CD14-positive monocyte (primary cell): ENCODE data around the gene ADAT3. TPM values are rescaled to one million over a fixed set of nuclear protein-coding genes. Genes with fewer than 3 reads are reported as not detected.
A peak's percentile ranks its signal among the peaks of the same experiment; 100 is the strongest.
"Not testable (repeated sequence)": the region's sequence is repeated elsewhere in the genome, so short reads cannot be mapped to it uniquely, and the experiment has no call there.

Source experiments
- DNase-seq, 3 donors: peaks; one replicate each; pipeline ENCODE4 v3.0.0-alpha.2; 2011 to 2022
- H2AFZ ChIP-seq: 2 replicates; pipeline ENCODE4 v1.6.0; 2012; ENCODE audit warnings: mild to moderate bottlenecking, low read depth, low read length, inconsistent platforms; ENCODE audit not compliant: insufficient read depth, poor library complexity, severe bottlenecking
- H3K27ac ChIP-seq, 2 donors: 1 replicate in 1 of 2; 2 replicates in 1 of 2; pipeline ENCODE4 v1.5.1; 2012 to 2013; ENCODE audit warnings: low read length in 2 of 2, control low read depth in 1 of 2, inconsistent platforms in 1 of 2, low read depth in 1 of 2, mild to moderate bottlenecking in 1 of 2
- H3K27me3 ChIP-seq, 2 donors: one replicate each; pipeline versions ENCODE4 v1.6.0 to v1.6.1; 2011 to 2013; ENCODE audit warnings: low read length in 2 of 2; ENCODE audit not compliant: control insufficient read depth in 2 of 2, insufficient read depth in 2 of 2
- H3K36me3 ChIP-seq, 2 donors: replicated peaks in 1 of 2; 1 replicate in 1 of 2; 2 replicates in 1 of 2; pipeline versions ENCODE4 v1.5.1 to v1.6.1; 2012 to 2013; ENCODE audit warnings: low read length in 2 of 2, control low read depth in 1 of 2, inconsistent platforms in 1 of 2, mild to moderate bottlenecking in 1 of 2; ENCODE audit not compliant: insufficient read depth in 2 of 2, control insufficient read depth in 1 of 2
- H3K4me1 ChIP-seq, 2 donors: 1 replicate in 1 of 2; 2 replicates in 1 of 2; pipeline versions ENCODE4 v1.5.1 to v1.6.1; 2012 to 2013; ENCODE audit warnings: low read length in 2 of 2, control low read depth in 1 of 2, inconsistent platforms in 1 of 2, mild to moderate bottlenecking in 1 of 2, moderate library complexity in 1 of 2; ENCODE audit not compliant: insufficient read depth in 2 of 2, control insufficient read depth in 1 of 2
- H3K4me2 ChIP-seq: replicated peaks from 2 replicates; pipeline ENCODE3; 2012; ENCODE audit warnings: low read length, moderate library complexity, mild to moderate bottlenecking; ENCODE audit not compliant: poor library complexity, severe bottlenecking; ENCODE audit errors: extremely low read depth
- H3K4me3 ChIP-seq, 3 experiments: fragments of 200-600 bp in 1 of 3; sonication (generic) in 1 of 3; replicated peaks in 1 of 3; 1 replicate in 2 of 3; 2 replicates in 1 of 3; pipeline ENCODE4 v1.5.1; 2011 to 2013; ENCODE audit warnings: low read length in 3 of 3, mild to moderate bottlenecking in 3 of 3, control low read depth in 2 of 3, low read depth in 2 of 3, inconsistent platforms in 1 of 3, moderate library complexity in 1 of 3
- H3K79me2 ChIP-seq: 2 replicates; pipeline ENCODE4 v1.6.0; 2012; ENCODE audit warnings: mild to moderate bottlenecking, control low read depth, inconsistent platforms, low read length, moderate library complexity; ENCODE audit not compliant: insufficient read depth
- H3K9ac ChIP-seq: 2 replicates; pipeline ENCODE4 v1.6.0; 2017; ENCODE audit warnings: low read length, mild to moderate bottlenecking; ENCODE audit not compliant: insufficient read depth, poor library complexity, severe bottlenecking
- H3K9me3 ChIP-seq, 2 donors: replicated peaks in 1 of 2; 1 replicate in 1 of 2; 2 replicates in 1 of 2; pipeline versions ENCODE4 v1.5.1 to v1.6.1; 2012 to 2013; ENCODE audit warnings: low read length in 2 of 2, control low read depth in 1 of 2; ENCODE audit not compliant: control insufficient read depth in 1 of 2, insufficient read depth in 1 of 2
- H4K20me1 ChIP-seq: 2 replicates; pipeline ENCODE4 v1.6.0; 2012; ENCODE audit warnings: mild to moderate bottlenecking, low read length, control low read depth, moderate library complexity; ENCODE audit not compliant: insufficient read depth
- H3K27ac Mint-ChIP-seq, 7 donors: one replicate each; pipeline ENCODE4 v1.8.0; 2020; ENCODE audit warnings: mild to moderate bottlenecking in 7 of 7, mixed read lengths in 7 of 7, moderate library complexity in 6 of 7, inconsistent platforms in 2 of 7
- H3K27me3 Mint-ChIP-seq, 3 donors: one replicate each; pipeline ENCODE4 v1.8.0; 2021 to 2022; ENCODE audit warnings: low read depth in 3 of 3, mild to moderate bottlenecking in 3 of 3, mixed read lengths in 3 of 3, moderate library complexity in 3 of 3, inconsistent platforms in 1 of 3
- H3K36me3 Mint-ChIP-seq, 2 donors: one replicate each; pipeline ENCODE4 v1.8.0; 2020; ENCODE audit warnings: mixed read lengths in 2 of 2, inconsistent platforms in 1 of 2, mild to moderate bottlenecking in 1 of 2
- H3K4me1 Mint-ChIP-seq: one replicate; pipeline ENCODE4 v1.8.0; 2020; ENCODE audit warnings: mild to moderate bottlenecking, mixed read lengths
- H3K4me3 Mint-ChIP-seq, 2 donors: one replicate each; pipeline ENCODE4 v1.8.0; 2020; ENCODE audit warnings: mild to moderate bottlenecking in 2 of 2, mixed read lengths in 2 of 2, moderate library complexity in 1 of 2
- H3K9me3 Mint-ChIP-seq, 7 donors: one replicate each; pipeline ENCODE4 v1.8.0; 2020 to 2022; ENCODE audit warnings: mixed read lengths in 7 of 7, mild to moderate bottlenecking in 6 of 7, moderate library complexity in 6 of 7, inconsistent platforms in 2 of 7
- CTCF ChIP-seq: fragments of 200-600 bp; IDR thresholded peaks from one replicate; pipeline ENCODE4 v1.8.0; 2022; ENCODE audit warnings: antibody characterized with exemption, mild to moderate bottlenecking
- WGBS: methylation state at CpG from one replicate; pipeline ENCODE4 v1.1.5; 2013; ENCODE audit warnings: missing lambda C conversion rate; ENCODE audit not compliant: insufficient coverage; 5-methylcytosine and 5-hydroxymethylcytosine counted together
- intact Hi-C, 2 donors: fragments of 100-400 bp; cut with micrococcal nuclease; formaldehyde crosslinking; loops; one replicate each; pipeline versions ENCODE4 v1.15.0 to v1.15.1; 2023
- polyA plus RNA-seq, 3 donors: library from polyadenylated mRNA; depleted of rRNA in 1 of 3; unstranded in 2 of 3; stranded (reverse) in 1 of 3; fragments of 300-500 nt in 2 of 3; fragments of >200 nt in 1 of 3; fragmentation: Illumina TruSeq in 2 of 3; gene quantifications; 1 replicate in 2 of 3; 2 replicates in 1 of 3; pipeline ENCODE4 v1.2.3, GENCODE V29; 2012 to 2021

ADAT3 gene
- polyA plus RNA-seq, 3 donors, result 2.7 to 3.2 (median 3.1) TPM

GRCh38 chr19:1880611-1881392 is 24.4 kb upstream of the ADAT3 start:
- peaks cover 16 to 28% of the 10 kb centered on the region in 2 donors for H3K36me3 Mint-ChIP-seq
- TF ChIP-seq CTCF, result no peak
- Histone ChIP-seq H3K27ac (no peak overlapping the region), H3K9me3 (no peaks in the 10 kb centered on the region), H4K20me1 (peaks cover 42% of the 10 kb centered on the region), H3K36me3 (peaks cover 11 to 18% of the 10 kb centered on the region in 2 donors), H3K4me1 (peaks cover 36 to 40% of the 10 kb centered on the region in 2 donors), H3K4me3 (no peak overlapping the region), H3K79me2 (peaks cover 46% of the 10 kb centered on the region), H3K27me3 (no peaks in the 10 kb centered on the region), H3K9ac (no peak overlapping the region), H3K4me2 (no peak overlapping the region), H2AFZ (no peak overlapping the region)
- no peak for DNase-seq
- intact Hi-C loops, result no loop called here
- peaks cover 0 to 1% (median 0%) of the 10 kb centered on the region in 7 donors for H3K9me3 Mint-ChIP-seq
- peak overlapping the region in 1 of 7 donors; percentile 54 for H3K27ac Mint-ChIP-seq
- peaks cover 31% of the 10 kb centered on the region for H3K4me1 Mint-ChIP-seq
- WGBS, result 99% methylated on average over 15 of the region's 35 CpGs
- peaks cover 0 to 2% (median 0%) of the 10 kb centered on the region in 3 donors for H3K27me3 Mint-ChIP-seq
- no peak overlapping the region for H3K4me3 Mint-ChIP-seq

DNA sequence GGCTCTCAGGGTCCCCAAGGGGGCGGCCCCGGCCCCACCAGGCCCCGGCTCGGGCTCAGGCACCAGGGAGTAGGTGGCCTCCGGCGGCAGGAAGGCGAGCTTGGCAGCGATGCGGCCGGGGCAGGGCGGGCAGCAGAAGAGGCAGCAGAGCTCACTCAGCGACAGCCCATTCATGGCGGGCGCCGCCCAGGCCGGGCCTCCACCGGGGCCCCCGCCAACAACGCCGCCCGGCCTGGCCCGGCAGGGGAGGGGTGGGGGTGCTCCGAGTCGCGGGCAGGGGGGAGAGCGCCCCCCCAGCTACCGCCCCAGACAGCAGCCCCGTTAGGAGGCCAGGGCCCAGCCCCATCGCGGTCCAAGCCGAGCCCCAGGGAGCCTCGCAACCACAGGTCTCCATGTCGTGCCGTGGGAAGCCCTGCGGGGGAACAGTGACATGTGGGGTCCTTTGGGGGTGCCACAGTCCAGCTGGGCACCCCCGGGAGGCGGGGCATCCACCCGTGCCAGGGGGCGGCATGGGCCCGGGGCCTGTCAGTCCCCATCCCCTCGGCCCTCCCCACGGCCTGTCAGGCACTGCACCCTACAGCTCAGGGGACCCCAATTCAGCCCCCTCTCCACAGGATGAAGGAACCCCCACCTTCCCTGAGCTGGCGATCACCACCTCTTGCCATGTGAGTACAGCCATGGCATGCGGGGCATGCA is 23.7 kb upstream of the ADAT3 start:
- Histone ChIP-seq H3K79me2 (peaks cover 45% of the 10 kb centered on the region), H3K4me1 (peaks cover 33 to 37% of the 10 kb centered on the region in 2 donors), H4K20me1 (peaks cover 42% of the 10 kb centered on the region), H3K36me3 (peaks cover 11 to 18% of the 10 kb centered on the region in 2 donors)
- H3K9me3 ChIP-seq, DNase-seq, H3K4me2 ChIP-seq, H3K4me3 ChIP-seq, H3K27me3 ChIP-seq, H3K27ac ChIP-seq, H3K9me3 Mint-ChIP-seq, intact Hi-C loops, H3K4me3 Mint-ChIP-seq, H3K9ac ChIP-seq, H3K27me3 Mint-ChIP-seq, H2AFZ ChIP-seq, H3K27ac Mint-ChIP-seq: not testable (repeated sequence)
- Mint-ChIP-seq H3K36me3 (peaks cover 16 to 28% of the 10 kb centered on the region in 2 donors), H3K4me1 (peaks cover 27% of the 10 kb centered on the region)
- WGBS, result 94% methylated on average over 14 of the region's 44 CpGs
